ENCODE results near the gene HLX. TPM values are rescaled to one million over a fixed set of nuclear protein-coding genes. Genes with fewer than 3 reads are reported as not detected.

Gene HLX
- total RNA-seq, 4 donors from 2014 or later: 4.2 to 18.4 (median 9.3) TPM

DNA sequence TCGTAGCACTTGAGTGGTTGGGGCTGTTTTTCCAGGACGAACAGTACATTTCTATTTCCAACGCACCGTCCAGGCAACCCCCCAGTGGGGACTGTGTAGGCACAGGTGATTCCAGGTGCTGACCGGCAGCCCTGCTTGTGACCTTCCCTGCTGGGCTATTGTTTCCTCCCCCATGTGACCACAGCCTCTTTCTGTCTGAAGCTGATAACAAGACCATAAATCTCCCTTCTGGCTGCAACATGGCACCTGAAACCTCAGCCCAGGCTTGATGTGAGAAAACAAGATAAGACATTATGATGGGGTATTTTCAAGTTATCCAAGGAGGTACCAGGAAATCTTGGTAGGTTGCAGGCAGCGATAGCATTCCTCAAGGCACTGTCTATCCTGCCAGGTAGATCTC lies 48.2 kb downstream of the HLX start:
- no peak overlapping the region for H3K27ac ChIP-seq
- TF ChIP-seq EP300 (IDR thresholded peaks at IDR 0.05; ENCODE audit: low read depth): no peak
- TF ChIP-seq, protein P1, sequence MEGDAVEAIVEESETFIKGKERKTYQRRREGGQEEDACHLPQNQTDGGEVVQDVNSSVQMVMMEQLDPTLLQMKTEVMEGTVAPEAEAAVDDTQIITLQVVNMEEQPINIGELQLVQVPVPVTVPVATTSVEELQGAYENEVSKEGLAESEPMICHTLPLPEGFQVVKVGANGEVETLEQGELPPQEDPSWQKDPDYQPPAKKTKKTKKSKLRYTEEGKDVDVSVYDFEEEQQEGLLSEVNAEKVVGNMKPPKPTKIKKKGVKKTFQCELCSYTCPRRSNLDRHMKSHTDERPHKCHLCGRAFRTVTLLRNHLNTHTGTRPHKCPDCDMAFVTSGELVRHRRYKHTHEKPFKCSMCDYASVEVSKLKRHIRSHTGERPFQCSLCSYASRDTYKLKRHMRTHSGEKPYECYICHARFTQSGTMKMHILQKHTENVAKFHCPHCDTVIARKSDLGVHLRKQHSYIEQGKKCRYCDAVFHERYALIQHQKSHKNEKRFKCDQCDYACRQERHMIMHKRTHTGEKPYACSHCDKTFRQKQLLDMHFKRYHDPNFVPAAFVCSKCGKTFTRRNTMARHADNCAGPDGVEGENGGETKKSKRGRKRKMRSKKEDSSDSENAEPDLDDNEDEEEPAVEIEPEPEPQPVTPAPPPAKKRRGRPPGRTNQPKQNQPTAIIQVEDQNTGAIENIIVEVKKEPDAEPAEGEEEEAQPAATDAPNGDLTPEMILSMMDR (IDR thresholded peaks at IDR 0.05): no peak
- TF ChIP-seq POLR2AphosphoS5 (IDR thresholded peaks at IDR 0.05): no peak
- no peak for TF ChIP-seq POLR2A (IDR thresholded peaks at IDR 0.05)
- in situ Hi-C loops (cut with MboI; ENCODE audit: low pct_ligation_motif_present in 1 of 4, low pct_unique_long_range_greater_than_20kb in 1 of 4, low sequenced_read_pairs in 3 of 4): no loop called here
- no peaks in the 10 kb centered on the region for H3K27me3 ChIP-seq
- intact Hi-C loops (cut with DNase I; ENCODE audit: low total_unique reads): no loop called here
- 0 to 48% methylated on average over 1 to 6 of the region's 6 CpGs for WGBS, 2 donors (ENCODE audit: low coverage in 1 of 2)
- no peak for DNase-seq
- H3K36me3 ChIP-seq: no peaks in the 10 kb centered on the region
- no peaks in the 10 kb centered on the region for H3K4me1 ChIP-seq
- no peak overlapping the region for H3K4me3 ChIP-seq
- no peaks in the 10 kb centered on the region for H3K9me3 ChIP-seq

DNA sequence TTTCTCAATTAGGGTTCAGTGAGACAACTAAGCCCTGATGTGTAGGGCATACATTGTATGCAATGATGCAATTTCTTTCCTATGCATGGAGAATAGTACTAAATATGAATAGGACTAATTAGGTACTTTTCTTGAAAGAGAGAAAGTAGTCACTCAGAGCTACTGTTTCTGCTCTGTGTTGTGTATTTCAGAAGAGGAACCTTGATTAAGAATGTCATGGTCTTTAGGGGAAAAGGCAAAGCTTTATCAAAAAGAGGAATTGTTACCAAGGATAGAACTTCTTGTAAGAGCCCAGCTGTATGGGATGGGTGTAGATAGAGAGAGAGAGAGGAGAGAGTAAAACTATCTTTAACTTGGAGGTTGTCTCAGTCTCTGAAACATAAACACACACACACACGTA lies 49.1 kb downstream of the HLX start:
- Histone ChIP-seq H3K27me3 (no peaks in the 10 kb centered on the region), H3K4me3 (no peak overlapping the region), H3K9me3 (no peaks in the 10 kb centered on the region), H3K36me3 (no peaks in the 10 kb centered on the region), H3K27ac (no peak overlapping the region), H3K4me1 (no peaks in the 10 kb centered on the region)
- DNase-seq: no peak
- in situ Hi-C loops (cut with MboI; ENCODE audit: low pct_ligation_motif_present in 1 of 4, low pct_unique_long_range_greater_than_20kb in 1 of 4, low sequenced_read_pairs in 3 of 4) (no loop called here), intact Hi-C loops (cut with DNase I; ENCODE audit: low total_unique reads) (no loop called here)
- TF ChIP-seq EP300 (IDR thresholded peaks at IDR 0.05; ENCODE audit: low read depth) (no peak), POLR2AphosphoS5 (IDR thresholded peaks at IDR 0.05) (no peak), POLR2A (IDR thresholded peaks at IDR 0.05) (no peak)
- TF ChIP-seq, protein P1 (IDR thresholded peaks at IDR 0.05): no peak
- WGBS, 2 donors (ENCODE audit: low coverage in 1 of 2): 71 to 92% methylated on average over 1 of the region's 1 CpG

DNA sequence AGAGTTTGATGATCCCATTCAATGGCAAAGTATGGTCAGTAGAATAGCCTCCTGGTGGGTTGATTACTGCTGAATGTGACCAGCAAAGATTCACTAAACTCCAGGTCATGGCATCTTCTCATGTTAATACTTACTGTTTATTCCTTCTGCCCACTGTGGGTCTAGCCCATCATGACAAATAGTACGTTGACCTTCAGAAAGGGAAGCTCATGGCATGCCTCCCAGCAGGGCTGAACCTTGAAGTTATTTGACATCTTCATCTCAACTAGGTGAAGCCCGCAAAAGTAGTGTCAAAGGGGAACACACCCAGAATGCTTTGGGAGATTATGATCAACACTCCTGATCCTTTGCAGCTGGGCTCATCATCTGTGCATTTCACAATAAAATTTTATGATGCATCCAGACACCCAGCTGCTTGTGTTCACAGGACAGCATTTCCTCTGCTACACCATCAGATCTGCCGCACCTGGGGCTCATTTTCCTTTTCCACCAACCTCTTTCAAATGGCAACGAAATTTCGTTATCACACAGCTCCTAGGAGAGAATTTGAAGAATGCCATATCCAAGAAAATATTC lies 49.6 kb downstream of the HLX start:
- intact Hi-C loops (cut with DNase I; ENCODE audit: low total_unique reads) (no loop called here), in situ Hi-C loops (cut with MboI; ENCODE audit: low pct_ligation_motif_present in 1 of 4, low pct_unique_long_range_greater_than_20kb in 1 of 4, low sequenced_read_pairs in 3 of 4) (no loop called here)
- Histone ChIP-seq H3K27ac (no peak overlapping the region), H3K36me3 (no peaks in the 10 kb centered on the region), H3K9me3 (no peaks in the 10 kb centered on the region), H3K4me1 (no peaks in the 10 kb centered on the region), H3K4me3 (no peak overlapping the region), H3K27me3 (no peaks in the 10 kb centered on the region)
- no peak for DNase-seq
- TF ChIP-seq POLR2AphosphoS5 (IDR thresholded peaks at IDR 0.05) (no peak), EP300 (IDR thresholded peaks at IDR 0.05; ENCODE audit: low read depth) (no peak), POLR2A (IDR thresholded peaks at IDR 0.05) (no peak)
- TF ChIP-seq, protein P1 (IDR thresholded peaks at IDR 0.05): no peak
- 38 to 47% methylated on average over 3 to 5 of the region's 5 CpGs for WGBS, 2 donors (ENCODE audit: low coverage in 1 of 2)

DNA sequence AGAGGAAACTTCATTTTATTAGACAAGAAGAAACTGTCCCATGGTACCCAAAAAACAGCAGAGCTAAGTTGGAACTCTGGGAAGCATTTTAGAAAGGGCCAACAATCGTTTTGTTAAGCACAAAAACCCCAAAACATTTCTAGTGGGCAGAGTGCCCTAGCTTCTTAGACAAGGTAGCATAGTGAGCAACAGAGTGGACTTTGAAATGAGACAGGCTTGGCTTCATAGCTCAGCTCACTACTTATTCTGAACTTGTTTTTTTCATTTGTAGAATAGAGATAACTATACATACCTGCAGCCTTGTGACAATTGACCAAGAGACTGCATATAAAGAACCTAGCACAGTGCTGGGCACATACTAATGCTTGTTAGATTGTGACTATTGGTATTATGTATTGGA lies 50.1 kb downstream of the HLX start:
- in situ Hi-C loops (cut with MboI; ENCODE audit: low pct_ligation_motif_present in 1 of 4, low pct_unique_long_range_greater_than_20kb in 1 of 4, low sequenced_read_pairs in 3 of 4) (no loop called here), intact Hi-C loops (cut with DNase I; ENCODE audit: low total_unique reads) (no loop called here)
- no peak for DNase-seq
- no peaks in the 10 kb centered on the region for H3K4me1 ChIP-seq
- no peak overlapping the region for H3K4me3 ChIP-seq
- H3K36me3 ChIP-seq: no peaks in the 10 kb centered on the region
- H3K27ac ChIP-seq: no peak overlapping the region
- no peak for TF ChIP-seq EP300 (IDR thresholded peaks at IDR 0.05; ENCODE audit: low read depth)
- TF ChIP-seq, protein P1 (IDR thresholded peaks at IDR 0.05): no peak
- no peak for TF ChIP-seq POLR2AphosphoS5 (IDR thresholded peaks at IDR 0.05)
- TF ChIP-seq POLR2A (IDR thresholded peaks at IDR 0.05): no peak
- 0 to 26% methylated on average over 1 of the region's 1 CpG for WGBS, 2 donors (ENCODE audit: low coverage in 1 of 2)
- H3K27me3 ChIP-seq: no peaks in the 10 kb centered on the region
- no peaks in the 10 kb centered on the region for H3K9me3 ChIP-seq

Other genes starting within 250 kb of the HLX start
- gene C1orf115, start 189.1 kb upstream of the HLX start, total RNA-seq: 100 to 1,000 TPM in 2 of 4 donors, 10 to 100 TPM in 2; 43.2 to 153 (median 103) TPM
- gene MTARC2, start 131.1 kb upstream of the HLX start, total RNA-seq: 100 to 1,000 TPM in 1 of 4 donors, 10 to 100 TPM in 3; 28.4 to 199 (median 41.7) TPM
- gene MTARC1, start 92.5 kb upstream of the HLX start, total RNA-seq: 10 to 100 TPM in 3 of 4 donors, 1 to 10 TPM in 1; 10.0 to 28.8 (median 16.6) TPM

Measured in transverse colon (tissue), 4 donors.